Measurements from ENCODE around the gene ABCB10.

Gene ABCB10

DNA sequence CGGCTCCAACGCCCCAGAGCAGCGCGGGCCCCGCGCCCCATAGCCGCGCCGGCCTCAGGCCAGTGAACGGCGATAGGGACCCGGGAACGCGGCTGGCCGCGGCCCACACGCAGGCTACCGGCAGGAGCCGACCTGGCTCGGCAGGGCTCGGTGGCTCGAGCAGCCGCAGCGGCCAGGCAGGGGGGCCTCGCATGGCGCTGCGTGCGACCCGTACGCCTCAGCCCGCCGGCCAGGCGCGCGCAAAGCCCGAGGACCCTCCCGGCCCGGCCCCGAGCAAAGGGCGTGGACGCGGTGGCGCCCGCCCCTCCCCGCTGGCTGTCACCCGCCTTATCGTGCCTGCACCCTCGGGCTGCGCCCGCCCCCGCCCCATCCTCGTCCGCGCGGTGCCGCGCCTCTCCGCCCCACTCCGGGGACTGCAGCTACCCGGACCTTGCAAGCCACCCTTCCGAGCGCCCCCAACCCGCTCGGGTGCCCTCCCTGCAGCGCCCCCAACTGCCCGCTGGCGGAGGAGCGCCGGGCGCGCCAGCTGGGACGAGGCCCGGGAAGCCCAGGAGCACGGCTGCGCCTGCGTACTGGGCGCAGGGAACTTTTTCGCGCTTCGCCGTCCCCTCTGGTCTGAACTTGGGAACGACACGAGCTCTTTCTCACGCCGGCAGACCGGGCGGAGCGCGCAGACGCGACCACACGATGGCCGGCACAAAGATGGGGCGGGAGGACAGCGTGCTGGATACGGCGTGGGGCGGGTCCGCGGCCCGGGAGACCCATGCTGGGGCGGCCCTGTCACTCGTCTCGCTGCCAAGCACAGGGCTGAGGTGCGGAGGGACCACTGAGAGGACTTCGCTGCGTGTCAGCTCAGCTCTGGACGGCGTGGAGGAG is at the start of gene ABCB10:
ABCB10 (minus strand) TSS at position 248 of the 876 bp plus-strand sequence; CDS start at position 193, 55 bp downstream.
- TF ChIP-seq, protein P1, sequence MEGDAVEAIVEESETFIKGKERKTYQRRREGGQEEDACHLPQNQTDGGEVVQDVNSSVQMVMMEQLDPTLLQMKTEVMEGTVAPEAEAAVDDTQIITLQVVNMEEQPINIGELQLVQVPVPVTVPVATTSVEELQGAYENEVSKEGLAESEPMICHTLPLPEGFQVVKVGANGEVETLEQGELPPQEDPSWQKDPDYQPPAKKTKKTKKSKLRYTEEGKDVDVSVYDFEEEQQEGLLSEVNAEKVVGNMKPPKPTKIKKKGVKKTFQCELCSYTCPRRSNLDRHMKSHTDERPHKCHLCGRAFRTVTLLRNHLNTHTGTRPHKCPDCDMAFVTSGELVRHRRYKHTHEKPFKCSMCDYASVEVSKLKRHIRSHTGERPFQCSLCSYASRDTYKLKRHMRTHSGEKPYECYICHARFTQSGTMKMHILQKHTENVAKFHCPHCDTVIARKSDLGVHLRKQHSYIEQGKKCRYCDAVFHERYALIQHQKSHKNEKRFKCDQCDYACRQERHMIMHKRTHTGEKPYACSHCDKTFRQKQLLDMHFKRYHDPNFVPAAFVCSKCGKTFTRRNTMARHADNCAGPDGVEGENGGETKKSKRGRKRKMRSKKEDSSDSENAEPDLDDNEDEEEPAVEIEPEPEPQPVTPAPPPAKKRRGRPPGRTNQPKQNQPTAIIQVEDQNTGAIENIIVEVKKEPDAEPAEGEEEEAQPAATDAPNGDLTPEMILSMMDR (IDR thresholded peaks at IDR 0.05; ENCODE audit: low read depth, low read length, missing control alignments) = peak; percentile 79
- peak; percentile 90 for DNase-seq (ENCODE audit: extremely low read depth, low read depth)
- peak within 1 kb of the TSS; percentile 54 for H3K4me3 ChIP-seq (replicated peaks; ENCODE audit: low read depth, low read length)

DNA sequence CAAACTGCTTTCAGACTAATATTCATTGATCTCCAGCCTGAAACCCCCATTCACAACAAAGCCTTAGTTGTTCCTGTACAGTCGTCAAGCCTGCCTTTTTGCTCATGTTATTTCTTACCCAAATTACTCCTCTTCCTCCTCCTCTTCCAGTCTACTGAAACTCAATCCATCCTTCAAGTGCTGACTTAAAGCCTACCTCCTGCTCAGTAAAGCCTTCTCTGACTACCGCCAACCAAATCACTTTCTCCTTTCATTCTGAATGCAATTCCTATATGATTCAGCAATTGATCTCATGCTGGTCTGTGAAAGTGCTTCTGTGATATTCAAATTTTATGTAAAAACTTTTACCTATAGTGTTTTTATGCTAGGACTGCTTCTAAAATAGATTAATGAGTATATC is 48.9 kb upstream of the ABCB10 start:
- TF ChIP-seq, protein P1 (IDR thresholded peaks at IDR 0.05; ENCODE audit: low read depth, low read length, missing control alignments) = no peak
- DNase-seq (ENCODE audit: extremely low read depth, low read depth) = no peak
- H3K4me3 ChIP-seq (replicated peaks; ENCODE audit: low read depth, low read length) = no peak overlapping the region

DNA sequence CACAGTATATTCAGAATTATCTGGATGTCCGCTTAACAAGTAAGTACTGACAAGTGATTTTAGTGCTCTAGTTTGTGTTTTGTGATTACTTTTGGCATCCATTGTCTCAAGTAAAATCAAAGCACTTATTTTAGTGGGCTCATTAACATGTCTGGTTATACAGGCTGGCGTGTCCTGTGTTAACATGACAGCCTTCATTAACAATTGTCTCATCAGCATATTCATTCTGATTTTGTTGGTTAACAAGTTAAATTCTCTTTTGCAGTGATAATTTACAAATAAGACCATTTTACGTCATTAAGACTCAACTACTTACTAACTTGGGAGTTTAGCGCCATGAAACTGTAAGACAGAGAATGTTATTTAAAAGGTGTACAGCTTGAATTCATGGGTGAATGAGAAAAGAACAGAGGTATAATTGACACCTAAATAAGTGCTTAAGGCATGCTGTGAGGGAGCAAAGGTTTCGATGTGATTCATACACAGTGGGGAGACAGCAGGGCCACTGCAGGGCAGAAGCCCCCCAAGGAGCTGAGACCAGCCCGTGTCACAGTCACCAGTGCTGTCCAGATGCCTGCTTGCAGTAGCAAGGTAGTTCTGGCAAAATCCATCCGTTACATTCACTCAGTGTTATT is 45.0 kb upstream of the ABCB10 start:
- TF ChIP-seq, protein P1 (IDR thresholded peaks at IDR 0.05; ENCODE audit: low read depth, low read length, missing control alignments) = no peak
- H3K4me3 ChIP-seq (replicated peaks; ENCODE audit: low read depth, low read length) = no peak overlapping the region
- no peak for DNase-seq (ENCODE audit: extremely low read depth, low read depth)

DNA sequence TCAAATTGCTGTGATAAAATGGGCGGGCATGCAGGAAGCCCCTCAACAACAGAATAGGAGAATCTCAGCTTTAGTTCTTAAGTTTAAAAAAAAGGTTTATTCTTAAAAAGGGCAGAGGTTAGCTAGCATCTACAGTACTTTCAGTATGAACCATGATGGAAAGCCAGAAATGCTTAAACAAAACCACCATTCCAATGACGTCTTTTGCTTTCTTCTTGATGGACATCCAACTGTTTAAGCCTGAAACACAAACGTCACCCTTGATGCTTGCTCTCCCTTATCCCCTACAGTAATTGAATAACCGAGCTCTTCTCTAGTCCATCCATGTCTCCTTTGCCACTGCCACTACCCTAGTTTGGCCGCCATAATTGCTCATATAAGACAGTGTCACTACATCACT is 41.7 kb upstream of the ABCB10 start:
- H3K4me3 ChIP-seq (replicated peaks; ENCODE audit: low read depth, low read length) = no peak overlapping the region
- TF ChIP-seq, protein P1 (IDR thresholded peaks at IDR 0.05; ENCODE audit: low read depth, low read length, missing control alignments) = no peak
- DNase-seq (ENCODE audit: extremely low read depth, low read depth) = no peak

DNA sequence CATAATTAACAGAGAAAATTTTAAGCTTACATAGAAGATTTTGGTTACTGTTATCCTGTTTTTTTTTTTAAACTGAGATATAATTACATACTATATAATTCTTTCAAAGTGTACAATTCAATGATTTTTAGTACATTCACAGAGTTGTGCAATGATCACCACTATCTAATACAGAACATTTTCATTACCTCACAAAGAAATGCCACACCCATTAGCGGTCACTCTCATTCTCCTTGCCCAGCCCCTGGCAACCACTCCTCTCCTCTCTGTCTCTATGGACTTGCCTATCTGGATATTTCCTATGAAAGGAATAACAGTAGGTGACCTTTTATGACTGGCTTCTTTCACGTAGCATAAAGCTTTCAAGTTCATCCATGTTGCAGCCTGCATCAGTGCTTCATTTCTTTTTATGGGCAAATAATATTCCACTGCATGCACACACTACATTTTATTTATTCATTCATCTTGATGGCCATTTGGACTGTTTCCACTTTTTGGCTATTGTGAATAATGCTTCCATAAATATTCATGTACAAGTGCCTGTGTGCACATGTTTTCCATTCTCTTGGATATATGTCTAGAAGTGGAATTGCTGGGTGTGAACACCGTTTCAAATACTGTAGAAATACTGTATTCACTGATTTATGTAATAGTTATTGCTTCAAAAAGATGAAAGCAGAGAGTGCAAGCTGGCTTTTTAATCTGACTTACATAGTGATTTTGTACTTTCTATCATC is 40.9 kb upstream of the ABCB10 start:
- no peak for DNase-seq (ENCODE audit: extremely low read depth, low read depth)
- TF ChIP-seq, protein P1 (IDR thresholded peaks at IDR 0.05; ENCODE audit: low read depth, low read length, missing control alignments) = no peak

DNA sequence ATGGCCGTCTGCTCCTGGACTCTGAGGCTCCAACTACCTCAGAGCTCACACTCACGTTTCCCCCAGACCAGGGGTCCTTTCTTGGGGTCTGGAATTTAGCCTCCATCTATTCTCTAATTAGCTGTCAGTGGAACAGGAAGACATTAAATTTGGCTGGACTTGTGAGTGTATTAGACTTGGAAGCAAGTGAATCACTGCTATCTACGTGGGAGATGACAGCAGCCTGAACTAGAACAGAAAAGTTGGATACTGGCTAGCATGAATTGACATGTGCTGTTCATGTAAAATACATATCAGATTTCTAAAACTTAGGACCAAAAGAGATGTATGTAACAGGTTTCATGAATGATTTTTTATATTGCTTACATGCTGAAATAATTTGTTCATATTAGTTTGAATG is 39.4 kb upstream of the ABCB10 start:
- H3K4me3 ChIP-seq (replicated peaks; ENCODE audit: low read depth, low read length) = no peak overlapping the region
- TF ChIP-seq, protein P1 (IDR thresholded peaks at IDR 0.05; ENCODE audit: low read depth, low read length, missing control alignments) = no peak
- DNase-seq (ENCODE audit: extremely low read depth, low read depth) = no peak

More for the DNA sequence above, 40.9 kb upstream of the ABCB10 start:
- H3K4me3 ChIP-seq (replicated peaks; ENCODE audit: low read depth, low read length) = no peak overlapping the region

All from HFF-Myc (cell line).